ENCODE results near the gene ADAMTS16. TPM values are rescaled to one million over a fixed set of nuclear protein-coding genes. Genes with fewer than 3 reads are reported as not detected.

Gene ADAMTS16
- total RNA-seq, 4 donors from 2014 or later, result 0.19 TPM; not detected in 3

DNA sequence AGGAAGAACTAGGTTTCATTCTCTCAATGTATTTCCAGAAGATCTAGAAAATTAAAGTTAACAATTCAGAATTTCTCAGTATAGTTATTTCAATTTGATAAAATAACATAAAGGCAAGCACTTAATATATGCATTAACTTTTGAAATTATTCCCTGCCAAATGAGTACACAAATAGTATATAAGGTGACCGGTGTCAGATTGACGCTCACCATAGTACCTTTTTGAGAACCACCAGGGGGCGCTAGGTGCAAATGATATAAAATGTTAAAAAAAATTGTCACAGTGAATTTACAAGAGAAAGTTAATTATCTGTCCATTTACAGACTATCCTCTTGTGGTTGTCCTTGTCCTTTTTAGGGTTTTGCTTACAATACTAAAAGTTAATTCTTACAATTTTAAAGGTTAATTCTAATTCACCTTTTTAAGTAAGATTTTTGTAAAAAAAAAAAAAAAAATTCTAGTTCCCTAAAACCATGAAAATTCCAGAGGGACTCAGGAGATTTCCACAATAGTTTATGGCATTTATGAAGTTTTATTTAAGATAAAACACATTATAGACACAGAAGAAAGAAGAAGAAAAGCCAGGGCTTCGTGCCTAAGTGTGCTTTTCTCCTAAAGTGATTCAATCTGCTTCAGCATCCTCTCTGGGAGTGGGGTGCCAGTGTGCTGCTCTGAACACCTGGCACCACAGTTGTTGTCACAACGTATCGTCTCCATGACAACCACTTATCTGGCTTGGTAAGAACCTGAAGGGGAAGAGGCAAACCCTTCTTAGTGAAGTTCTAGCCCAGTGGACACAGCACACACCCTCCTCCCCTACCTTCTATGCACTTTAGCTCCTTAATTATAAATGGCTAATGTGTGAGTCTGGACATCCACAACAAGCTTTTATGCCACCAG lies 1.7 kb downstream of the ADAMTS16 start:
- H3K9me3 ChIP-seq, result no peaks in the 10 kb centered on the region
- intact Hi-C loops (cut with DNase I), result loop anchor here (5.0 kb wide), 2 partner anchors 255 to 275 kb away; no protein-coding TSS in a partner anchor
- WGBS, 2 donors, result 10 to 14% methylated on average over 6 of the region's 6 CpGs
- H3K27ac ChIP-seq, result no peak overlapping the region
- no peak for DNase-seq
- H3K4me1 ChIP-seq, result peaks cover 9 to 22% (median 10%) of the 10 kb centered on the region in 3 donors
- no peaks in the 10 kb centered on the region for H3K36me3 ChIP-seq
- no peak for TF ChIP-seq POLR2A (IDR thresholded peaks at IDR 0.05)
- TF ChIP-seq, protein P1, sequence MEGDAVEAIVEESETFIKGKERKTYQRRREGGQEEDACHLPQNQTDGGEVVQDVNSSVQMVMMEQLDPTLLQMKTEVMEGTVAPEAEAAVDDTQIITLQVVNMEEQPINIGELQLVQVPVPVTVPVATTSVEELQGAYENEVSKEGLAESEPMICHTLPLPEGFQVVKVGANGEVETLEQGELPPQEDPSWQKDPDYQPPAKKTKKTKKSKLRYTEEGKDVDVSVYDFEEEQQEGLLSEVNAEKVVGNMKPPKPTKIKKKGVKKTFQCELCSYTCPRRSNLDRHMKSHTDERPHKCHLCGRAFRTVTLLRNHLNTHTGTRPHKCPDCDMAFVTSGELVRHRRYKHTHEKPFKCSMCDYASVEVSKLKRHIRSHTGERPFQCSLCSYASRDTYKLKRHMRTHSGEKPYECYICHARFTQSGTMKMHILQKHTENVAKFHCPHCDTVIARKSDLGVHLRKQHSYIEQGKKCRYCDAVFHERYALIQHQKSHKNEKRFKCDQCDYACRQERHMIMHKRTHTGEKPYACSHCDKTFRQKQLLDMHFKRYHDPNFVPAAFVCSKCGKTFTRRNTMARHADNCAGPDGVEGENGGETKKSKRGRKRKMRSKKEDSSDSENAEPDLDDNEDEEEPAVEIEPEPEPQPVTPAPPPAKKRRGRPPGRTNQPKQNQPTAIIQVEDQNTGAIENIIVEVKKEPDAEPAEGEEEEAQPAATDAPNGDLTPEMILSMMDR (IDR thresholded peaks at IDR 0.05), result peak; percentile 45 to 86 (median 72)
- no peak overlapping the region for H3K4me3 ChIP-seq
- peaks cover 0 to 49% (median 10%) of the 10 kb centered on the region in 4 donors for H3K27me3 ChIP-seq

DNA sequence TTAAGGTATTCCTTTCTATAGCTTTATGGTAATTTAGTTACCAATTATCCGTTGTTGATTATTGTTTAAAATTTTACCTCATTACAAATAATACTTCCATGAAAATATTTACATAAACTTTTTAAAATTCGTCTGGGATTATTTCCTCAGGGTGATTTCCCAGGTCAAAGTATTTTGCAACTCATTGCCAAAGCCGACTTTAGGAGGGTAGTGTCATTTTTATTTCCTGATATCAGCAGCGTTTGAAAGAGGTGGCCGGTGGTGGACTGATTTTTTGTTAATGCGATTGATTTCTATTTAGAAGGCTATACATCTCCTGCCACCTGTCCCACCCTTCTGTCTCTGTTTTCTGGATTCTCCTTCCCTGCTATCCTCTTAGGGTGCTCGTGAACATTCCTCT lies 4.3 kb downstream of the ADAMTS16 start:
- H3K27ac ChIP-seq, result no peak overlapping the region
- no peak for TF ChIP-seq POLR2A (IDR thresholded peaks at IDR 0.05)
- TF ChIP-seq, protein P1 (IDR thresholded peaks at IDR 0.05), result no peak
- H3K9me3 ChIP-seq, result no peaks in the 10 kb centered on the region
- no peaks in the 10 kb centered on the region for H3K36me3 ChIP-seq
- no peak for DNase-seq
- no peak overlapping the region for H3K4me3 ChIP-seq
- intact Hi-C loops (cut with DNase I), result loop anchor here (5.0 kb wide), 2 partner anchors 253 to 273 kb away; no protein-coding TSS in a partner anchor
- 70 to 74% methylated on average over 7 of the region's 7 CpGs for WGBS, 2 donors
- peaks cover 9 to 21% (median 10%) of the 10 kb centered on the region in 3 donors for H3K4me1 ChIP-seq
- peaks cover 0 to 29% (median 9%) of the 10 kb centered on the region in 4 donors for H3K27me3 ChIP-seq

DNA sequence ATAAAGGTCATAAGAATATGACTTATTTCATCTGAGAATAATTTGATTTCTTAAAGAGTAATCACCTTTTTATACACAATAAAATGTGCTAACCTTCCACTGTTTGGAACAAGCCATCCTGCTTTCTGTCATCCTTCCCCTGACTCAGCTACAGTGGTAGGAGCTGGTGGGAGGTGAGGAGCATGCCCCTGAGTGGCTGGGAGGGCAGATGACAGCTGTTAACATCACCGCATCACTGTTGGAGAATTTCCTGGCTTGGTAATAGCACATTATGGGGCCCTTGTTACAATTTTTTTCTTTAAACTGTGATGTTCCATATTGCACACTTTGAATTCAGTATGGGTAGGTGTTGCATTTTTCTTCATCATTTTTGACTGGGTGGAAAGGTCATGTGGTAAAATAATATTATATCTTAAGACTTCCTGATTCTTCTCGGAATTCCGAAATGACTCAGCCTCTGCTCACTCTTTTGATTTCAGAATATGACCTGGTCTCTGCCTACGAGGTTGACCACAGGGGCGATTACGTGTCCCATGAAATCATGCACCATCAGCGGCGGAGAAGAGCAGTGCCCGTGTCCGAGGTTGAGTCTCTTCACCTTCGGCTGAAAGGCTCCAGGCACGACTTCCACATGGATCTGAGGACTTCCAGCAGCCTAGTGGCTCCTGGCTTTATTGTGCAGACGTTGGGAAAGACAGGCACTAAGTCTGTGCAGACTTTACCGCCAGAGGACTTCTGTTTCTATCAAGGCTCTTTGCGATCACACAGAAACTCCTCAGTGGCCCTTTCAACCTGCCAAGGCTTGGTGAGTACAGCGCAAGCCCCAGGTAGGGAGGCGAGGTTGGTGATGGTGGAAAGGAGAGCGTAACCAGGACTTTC lies 5.8 kb downstream of the ADAMTS16 start:
- peaks cover 0 to 14% (median 2%) of the 10 kb centered on the region in 4 donors for H3K27me3 ChIP-seq
- WGBS, 2 donors, result 80 to 81% methylated on average over 17 of the region's 18 CpGs
- no peaks in the 10 kb centered on the region for H3K36me3 ChIP-seq
- no peaks in the 10 kb centered on the region for H3K9me3 ChIP-seq
- H3K27ac ChIP-seq, result no peak overlapping the region
- peaks cover 0 to 6% (median 2%) of the 10 kb centered on the region in 3 donors for H3K4me1 ChIP-seq
- H3K4me3 ChIP-seq, result no peak overlapping the region
- TF ChIP-seq POLR2A (IDR thresholded peaks at IDR 0.05), result no peak
- TF ChIP-seq, protein P1 (IDR thresholded peaks at IDR 0.05), result no peak
- intact Hi-C loops (cut with DNase I), result no loop called here
- DNase-seq, result no peak

DNA sequence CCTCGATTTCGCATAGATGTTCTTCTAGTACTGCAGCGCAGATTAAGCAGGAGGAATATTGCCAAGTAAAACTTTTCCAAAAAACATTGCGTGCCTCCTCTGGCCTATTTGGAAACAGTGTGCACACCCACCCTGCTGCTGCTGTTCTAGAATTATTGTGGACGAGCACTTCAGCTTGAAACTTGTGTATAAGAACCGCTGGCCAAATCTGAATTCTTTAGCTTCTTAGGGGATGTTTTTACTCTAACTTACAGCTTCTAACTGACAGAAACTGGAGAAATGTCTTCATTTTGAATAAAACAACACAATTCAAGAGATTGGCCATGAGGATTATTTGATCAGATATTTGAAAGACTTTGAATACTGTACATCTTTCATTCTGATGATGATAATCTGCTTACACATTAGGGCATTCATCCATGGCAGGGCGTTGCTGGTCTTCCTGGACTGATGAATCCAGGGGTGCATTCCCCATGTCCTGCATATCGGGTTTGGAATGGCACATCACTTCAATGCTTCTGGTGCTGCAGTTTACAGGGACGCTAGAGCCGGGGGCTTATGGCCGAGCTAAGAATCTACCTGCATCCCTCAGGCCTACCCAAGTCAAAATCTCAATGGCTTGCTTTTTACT lies 6.5 kb downstream of the ADAMTS16 start:
- Histone ChIP-seq H3K27me3 (peaks cover 0 to 7% (median 0%) of the 10 kb centered on the region in 4 donors), H3K9me3 (no peaks in the 10 kb centered on the region), H3K4me1 (no peaks in the 10 kb centered on the region), H3K4me3 (no peak overlapping the region), H3K36me3 (no peaks in the 10 kb centered on the region), H3K27ac (no peak overlapping the region)
- TF ChIP-seq POLR2A (IDR thresholded peaks at IDR 0.05), result no peak
- TF ChIP-seq, protein P1 (IDR thresholded peaks at IDR 0.05), result no peak
- intact Hi-C loops (cut with DNase I), result no loop called here
- WGBS, 2 donors, result 69 to 74% methylated on average over 10 of the region's 11 CpGs
- DNase-seq, result no peak

Measured in esophagus squamous epithelium (tissue), 5 donors.